K562 (cell line): ENCODE measurements around the gene ENDOV. TPM values are rescaled to one million over a fixed set of nuclear protein-coding genes. Genes with fewer than 3 reads are reported as not detected.

Source experiments
- ARID1B ChIP-seq: fragments of 450-650 bp; IDR thresholded peaks from 2 replicates; pipeline ENCODE4 v1.6.1; 2016; ENCODE audit warnings: antibody characterized with exemption, mild to moderate bottlenecking, inconsistent platforms
- EHMT2 ChIP-seq: fragments of 450-650 bp; IDR thresholded peaks from 2 replicates; pipeline ENCODE4 v1.6.1; 2018; ENCODE audit warnings: antibody characterized with exemption
- THAP12 ChIP-seq: fragments of 250-450 bp; sonication (Bioruptor Pico); IDR thresholded peaks from 2 replicates; pipeline ENCODE4 v1.9.0; 2021; ENCODE audit warnings: mild to moderate bottlenecking, inconsistent platforms
- ZC3H8 ChIP-seq: fragments of 450-650 bp; IDR thresholded peaks from 2 replicates; pipeline ENCODE4 v1.6.1; 2017
- ZNF184 ChIP-seq: sonication (generic); formaldehyde crosslinking; IDR thresholded peaks from 2 replicates; pipeline ENCODE4 v1.5.0; 2020; ENCODE audit warnings: missing genetic modification reagents
- polyA plus RNA-seq, 8 experiments: library from polyadenylated mRNA; depleted of rRNA in 4 of 8; stranded (reverse) in 5 of 8; unstranded in 3 of 8; fragments of >200 nt; fragmentation: Nextera tagmentation in 2 of 8; fragmentation: Illumina TruSeq in 1 of 8; extraction: Ambion mirVana in 2 of 8; extraction: Trizol in 1 of 8; gene quantifications; 2 replicates each; pipeline versions ENCODE4 v1.2.1 to v1.2.3, GENCODE V29; 2011 to 2014; ENCODE audit warnings: inconsistent platforms in 1 of 8, missing spikeins in 1 of 8
- total RNA-seq, 7 experiments: library from RNA; depleted of rRNA in 6 of 7; stranded (reverse); fragments of >200 nt in 6 of 7; fragmentation: Illumina TruSeq in 2 of 7; extraction: Trizol in 2 of 7; gene quantifications; 2 replicates each; pipeline versions ENCODE4 v1.2.1 to v1.2.3, GENCODE V29; 2011 to 2021; ENCODE audit warnings: low replicate concordance in 1 of 7

Gene ENDOV
- total and polyA plus RNA-seq, 9 of the 15 experiments (the other 6 are each of a cell fraction or from before 2014, with no cell fraction given), result 1.2 to 8.2 (median 3.7) TPM

GRCh38 chr17:80474961-80475909 lies 60.3 kb downstream of the ENDOV start (continued):
- no peak for TF ChIP-seq THAP12 (CRISPR knock-in tag)
- no peak for TF ChIP-seq EHMT2
- TF ChIP-seq ZNF184, result no peak
- no peak for TF ChIP-seq ZC3H8
- no peak for TF ChIP-seq ARID1B
